ENCODE data around the gene TTC38.

TTC38 gene

DNA sequence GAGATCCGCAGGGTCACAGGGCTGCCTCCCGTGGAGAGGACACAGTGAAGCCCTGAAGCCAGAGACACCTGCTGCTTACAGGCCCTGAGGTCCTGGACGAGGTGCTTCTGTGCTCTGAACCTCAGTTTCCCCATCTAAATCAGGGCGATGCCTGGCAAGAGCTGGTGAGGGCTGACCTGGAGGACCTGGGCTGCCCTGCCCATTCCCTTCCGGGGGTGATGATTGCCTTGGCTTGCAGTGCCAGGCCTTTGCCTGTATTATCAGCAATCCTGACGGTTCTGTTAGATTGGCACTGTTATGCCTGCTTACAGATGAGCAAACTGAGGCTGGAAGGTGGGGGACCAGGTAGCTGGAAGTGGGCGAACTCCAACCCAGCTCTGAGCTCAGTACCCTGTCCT lies 21.0 kb downstream of the TTC38 start:
- TF ChIP-seq, protein P1, sequence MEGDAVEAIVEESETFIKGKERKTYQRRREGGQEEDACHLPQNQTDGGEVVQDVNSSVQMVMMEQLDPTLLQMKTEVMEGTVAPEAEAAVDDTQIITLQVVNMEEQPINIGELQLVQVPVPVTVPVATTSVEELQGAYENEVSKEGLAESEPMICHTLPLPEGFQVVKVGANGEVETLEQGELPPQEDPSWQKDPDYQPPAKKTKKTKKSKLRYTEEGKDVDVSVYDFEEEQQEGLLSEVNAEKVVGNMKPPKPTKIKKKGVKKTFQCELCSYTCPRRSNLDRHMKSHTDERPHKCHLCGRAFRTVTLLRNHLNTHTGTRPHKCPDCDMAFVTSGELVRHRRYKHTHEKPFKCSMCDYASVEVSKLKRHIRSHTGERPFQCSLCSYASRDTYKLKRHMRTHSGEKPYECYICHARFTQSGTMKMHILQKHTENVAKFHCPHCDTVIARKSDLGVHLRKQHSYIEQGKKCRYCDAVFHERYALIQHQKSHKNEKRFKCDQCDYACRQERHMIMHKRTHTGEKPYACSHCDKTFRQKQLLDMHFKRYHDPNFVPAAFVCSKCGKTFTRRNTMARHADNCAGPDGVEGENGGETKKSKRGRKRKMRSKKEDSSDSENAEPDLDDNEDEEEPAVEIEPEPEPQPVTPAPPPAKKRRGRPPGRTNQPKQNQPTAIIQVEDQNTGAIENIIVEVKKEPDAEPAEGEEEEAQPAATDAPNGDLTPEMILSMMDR (IDR thresholded peaks at IDR 0.05; ENCODE audit: extremely low read depth, insufficient read depth, missing control alignments), result no peak
- in situ Hi-C loops (cut with MboI; ENCODE audit: low pct_unique_long_range_greater_than_20kb, low sequenced_read_pairs, unreplicated experiment), result no loop called here
- DNase-seq (ENCODE audit: low spot score), result no peak

DNA sequence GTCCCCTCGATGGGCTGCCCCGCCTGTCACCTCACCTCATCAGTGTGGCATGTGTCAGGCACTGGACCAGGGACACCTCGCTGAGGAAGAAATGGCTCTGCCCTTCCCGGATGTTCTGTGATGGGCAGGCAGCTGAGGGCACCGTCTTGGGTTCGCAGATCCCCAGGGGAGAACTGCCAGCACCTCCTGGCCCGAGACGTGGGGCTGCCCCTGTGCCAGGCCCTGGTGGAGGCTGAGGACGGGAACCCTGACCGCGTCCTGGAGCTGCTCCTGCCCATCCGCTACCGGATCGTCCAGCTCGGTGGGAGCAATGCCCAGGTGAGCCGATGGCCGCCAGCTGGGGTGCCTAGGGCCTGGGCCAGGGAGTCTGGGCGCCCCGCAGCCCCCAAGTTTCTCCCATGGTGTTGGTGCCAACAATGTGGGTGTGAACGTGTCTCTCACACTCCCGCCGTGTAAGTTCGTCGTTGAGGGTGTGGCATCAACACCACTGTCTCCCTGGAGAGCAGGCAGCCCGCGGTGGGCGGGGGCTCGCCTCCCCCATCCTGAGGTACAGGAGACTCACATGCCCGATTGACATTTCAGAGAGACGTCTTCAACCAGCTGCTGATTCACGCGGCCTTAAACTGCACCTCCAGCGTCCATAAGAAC lies 21.6 kb downstream of the TTC38 start:
- TF ChIP-seq, protein P1 (IDR thresholded peaks at IDR 0.05; ENCODE audit: extremely low read depth, insufficient read depth, missing control alignments), result no peak
- in situ Hi-C loops (cut with MboI; ENCODE audit: low pct_unique_long_range_greater_than_20kb, low sequenced_read_pairs, unreplicated experiment), result no loop called here
- no peak for DNase-seq (ENCODE audit: low spot score)

DNA sequence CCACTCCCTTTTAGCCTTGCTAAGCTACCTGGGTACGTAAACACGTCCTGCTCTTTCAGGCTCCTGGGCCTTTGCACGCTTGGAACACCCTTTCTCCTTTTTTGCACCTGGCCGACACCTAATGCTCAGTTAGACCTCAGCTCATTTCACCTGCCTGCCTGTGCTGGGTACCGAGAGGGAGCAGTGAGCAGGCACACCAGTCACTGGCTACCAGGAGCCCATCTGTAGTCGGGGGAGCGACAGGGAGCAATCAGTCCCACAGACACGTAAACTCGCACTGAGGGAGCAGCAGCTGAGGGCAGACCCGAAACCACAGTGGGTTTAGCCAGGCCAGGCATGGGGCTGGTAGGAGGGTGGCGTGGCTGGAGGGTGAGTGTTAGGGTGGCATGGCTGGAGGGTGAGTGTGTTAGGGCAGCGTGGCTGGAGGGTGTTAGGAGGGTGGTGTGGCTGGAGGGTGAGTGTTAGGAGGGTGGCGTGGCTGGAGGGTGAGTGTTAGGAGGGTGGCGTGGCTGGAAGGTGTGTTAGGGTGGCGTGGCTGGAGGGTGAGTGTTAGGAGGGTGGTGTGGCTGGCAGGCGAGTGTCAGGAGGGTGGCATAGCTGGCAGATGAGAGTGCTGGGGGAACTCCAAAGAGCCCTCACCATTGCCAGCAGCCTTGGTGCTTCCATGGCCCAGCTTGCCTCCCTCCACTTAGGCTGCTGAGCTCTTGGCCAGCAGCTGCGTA lies 22.5 kb downstream of the TTC38 start:
- TF ChIP-seq, protein P1 (IDR thresholded peaks at IDR 0.05; ENCODE audit: extremely low read depth, insufficient read depth, missing control alignments), result no peak
- in situ Hi-C loops (cut with MboI; ENCODE audit: low pct_unique_long_range_greater_than_20kb, low sequenced_read_pairs, unreplicated experiment), result no loop called here
- DNase-seq (ENCODE audit: low spot score), result no peak

DNA sequence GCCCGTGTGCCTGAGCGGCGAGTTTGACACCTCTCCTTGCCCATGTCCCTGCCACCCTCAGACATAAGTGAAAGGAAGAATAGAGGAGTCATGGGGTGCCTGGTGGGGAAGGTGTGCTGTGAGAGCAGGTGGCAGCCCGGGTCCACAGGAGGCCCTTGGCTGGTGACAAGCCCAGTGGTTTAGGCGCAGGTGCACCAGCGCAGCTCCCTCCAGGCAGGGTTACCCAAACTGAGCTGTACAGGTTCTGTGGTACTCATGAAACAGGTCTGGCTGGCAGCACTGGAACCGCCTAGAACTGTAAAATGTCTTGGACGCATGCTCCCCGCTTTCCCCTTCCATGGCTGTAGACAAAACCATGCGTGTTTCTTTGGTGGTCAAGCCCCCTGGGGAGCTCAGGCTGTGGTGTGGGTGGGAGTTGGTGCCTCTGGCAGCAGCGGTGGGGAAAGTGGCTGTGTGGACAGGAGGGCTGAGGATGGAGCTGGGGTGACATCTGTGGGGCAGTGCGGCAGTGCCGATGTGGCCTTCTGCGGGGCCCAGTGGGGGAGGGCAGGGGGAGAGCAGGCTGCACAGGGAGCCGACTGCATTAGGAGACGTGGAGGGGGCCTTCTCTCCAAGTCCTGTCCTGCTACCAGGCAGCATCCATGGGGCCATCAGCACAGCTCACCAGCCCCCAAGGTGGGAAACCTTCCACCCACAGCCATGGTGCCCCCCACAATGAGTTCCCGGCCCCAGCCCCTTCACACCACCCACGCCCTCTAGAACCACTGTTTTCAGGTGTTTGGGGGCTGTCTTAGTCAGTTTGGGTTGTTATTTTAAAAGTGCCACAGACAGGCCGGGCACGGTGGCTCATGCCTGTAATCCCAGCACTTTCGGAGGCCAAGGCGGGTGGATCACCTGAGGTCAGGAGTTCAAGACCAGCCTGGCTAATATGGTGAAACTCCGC lies 23.3 kb downstream of the TTC38 start:
- in situ Hi-C loops (cut with MboI; ENCODE audit: low pct_unique_long_range_greater_than_20kb, low sequenced_read_pairs, unreplicated experiment), result no loop called here
- DNase-seq (ENCODE audit: low spot score), result no peak
- TF ChIP-seq, protein P1 (IDR thresholded peaks at IDR 0.05; ENCODE audit: extremely low read depth, insufficient read depth, missing control alignments), result no peak

DNA sequence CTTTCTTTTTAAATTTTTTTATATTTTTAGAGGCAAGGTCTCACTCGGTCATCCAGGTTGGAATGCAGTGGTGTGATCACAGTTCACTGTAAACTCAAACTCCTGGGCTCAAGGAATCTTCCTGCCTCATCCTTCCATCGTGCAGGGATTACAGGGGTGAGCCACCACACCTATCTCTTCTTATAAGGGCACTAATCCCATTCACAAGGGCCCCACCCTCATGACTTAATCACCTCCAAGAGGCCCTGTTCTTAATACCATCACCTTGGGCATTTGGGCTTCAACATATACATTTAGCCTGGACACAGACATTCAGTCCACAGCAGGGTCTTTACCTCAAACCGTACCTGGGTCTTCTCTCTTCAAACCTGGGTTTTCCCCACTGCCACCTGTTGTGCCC lies 24.4 kb downstream of the TTC38 start:
- TF ChIP-seq, protein P1 (IDR thresholded peaks at IDR 0.05; ENCODE audit: extremely low read depth, insufficient read depth, missing control alignments), result no peak
- in situ Hi-C loops (cut with MboI; ENCODE audit: low pct_unique_long_range_greater_than_20kb, low sequenced_read_pairs, unreplicated experiment), result no loop called here
- no peak for DNase-seq (ENCODE audit: low spot score)

DNA sequence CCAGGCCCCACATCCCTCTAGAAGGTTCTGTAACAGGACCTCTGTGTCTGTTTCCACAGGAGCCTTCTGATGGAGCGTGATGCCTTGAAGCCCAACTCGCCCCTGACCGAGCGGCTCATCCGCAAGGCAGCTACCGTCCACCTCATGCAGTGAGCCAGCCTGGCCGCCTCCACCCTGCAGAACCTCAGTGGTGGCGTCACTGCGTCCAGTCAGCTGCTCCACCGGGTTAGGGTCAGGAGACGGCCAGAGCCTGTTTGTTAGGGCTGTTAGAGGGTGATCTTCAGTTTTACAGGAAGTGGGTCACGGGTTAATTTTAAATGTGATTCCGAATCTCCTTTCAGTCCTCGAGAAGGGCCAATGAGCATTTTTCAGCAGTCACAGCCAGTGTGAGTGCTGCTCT lies 24.9 kb downstream of the TTC38 start:
- DNase-seq (ENCODE audit: low spot score), result no peak
- in situ Hi-C loops (cut with MboI; ENCODE audit: low pct_unique_long_range_greater_than_20kb, low sequenced_read_pairs, unreplicated experiment), result no loop called here
- TF ChIP-seq, protein P1 (IDR thresholded peaks at IDR 0.05; ENCODE audit: extremely low read depth, insufficient read depth, missing control alignments), result no peak

Data from GM13977 (cell line).